GM21360 (cell line): Measurements from ENCODE around the gene PRKAG2.
A peak's percentile ranks its signal among the peaks of the same experiment; 100 is the strongest.

Source experiments
- ATAC-seq: cut with Tn5 transposase; IDR thresholded peaks from one replicate; pipeline ENCODE4 v1.9.1; 2021; ENCODE audit warnings: mild to moderate bottlenecking, moderate library complexity; ENCODE audit not compliant: unreplicated experiment

The PRKAG2 gene

GRCh38 chr7:151732834-151733592 is 143.9 kb downstream of the PRKAG2 start:
- ATAC-seq = no peak

GRCh38 chr7:151732292-151732691 is 144.6 kb downstream of the PRKAG2 start:
- ATAC-seq = no peak

DNA sequence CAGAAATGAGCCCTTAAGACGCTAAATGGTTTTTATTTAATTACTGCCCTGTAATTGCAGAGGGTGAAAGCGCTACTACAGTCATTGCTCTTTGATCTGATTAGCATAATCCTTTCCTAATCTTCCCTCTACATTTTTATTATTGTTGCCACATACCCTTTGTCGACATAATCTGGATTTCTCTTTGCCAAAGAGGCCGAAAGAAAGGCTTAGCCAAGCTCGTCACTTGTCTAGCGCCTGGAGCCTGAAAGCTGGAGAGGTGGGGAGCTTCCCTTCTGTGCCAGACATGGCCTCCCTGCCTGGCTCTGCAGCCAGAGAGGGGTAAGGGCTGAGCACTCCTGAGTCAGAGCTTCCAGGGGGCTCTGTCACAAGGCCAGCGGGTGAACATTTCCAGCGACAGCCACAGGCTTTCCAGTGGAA is 145.9 kb downstream of the PRKAG2 start:
- ATAC-seq = no peak

GRCh38 chr7:151730591-151730990 is 146.3 kb downstream of the PRKAG2 start:
- ATAC-seq = no peak

GRCh38 chr7:151729521-151729921 is 147.4 kb downstream of the PRKAG2 start:
- ATAC-seq = no peak

DNA sequence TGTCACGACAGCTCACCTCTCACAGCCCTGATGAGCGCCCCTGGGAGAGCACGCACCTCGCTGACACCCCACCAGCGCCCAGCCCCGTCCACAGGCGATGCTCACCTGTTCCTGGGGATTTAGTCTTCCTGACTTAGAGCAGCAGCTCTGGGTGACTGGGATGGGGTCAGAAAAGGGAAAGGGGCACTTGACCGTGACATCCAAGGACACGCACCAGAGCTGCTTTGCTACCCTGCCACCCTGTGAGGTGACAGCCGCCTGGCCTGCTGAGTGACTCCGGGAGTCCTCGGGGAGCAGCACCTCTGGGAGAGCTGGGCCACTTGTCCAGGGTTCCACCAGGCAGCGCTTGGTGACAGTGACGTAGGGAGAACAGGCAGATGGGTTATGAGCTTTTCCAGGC is 148.2 kb downstream of the PRKAG2 start:
- ATAC-seq = no peak

- ATAC-seq = no peak
Measured at GRCh38 chr7:151728286-151728660, 148.6 kb downstream of the PRKAG2 start.

DNA sequence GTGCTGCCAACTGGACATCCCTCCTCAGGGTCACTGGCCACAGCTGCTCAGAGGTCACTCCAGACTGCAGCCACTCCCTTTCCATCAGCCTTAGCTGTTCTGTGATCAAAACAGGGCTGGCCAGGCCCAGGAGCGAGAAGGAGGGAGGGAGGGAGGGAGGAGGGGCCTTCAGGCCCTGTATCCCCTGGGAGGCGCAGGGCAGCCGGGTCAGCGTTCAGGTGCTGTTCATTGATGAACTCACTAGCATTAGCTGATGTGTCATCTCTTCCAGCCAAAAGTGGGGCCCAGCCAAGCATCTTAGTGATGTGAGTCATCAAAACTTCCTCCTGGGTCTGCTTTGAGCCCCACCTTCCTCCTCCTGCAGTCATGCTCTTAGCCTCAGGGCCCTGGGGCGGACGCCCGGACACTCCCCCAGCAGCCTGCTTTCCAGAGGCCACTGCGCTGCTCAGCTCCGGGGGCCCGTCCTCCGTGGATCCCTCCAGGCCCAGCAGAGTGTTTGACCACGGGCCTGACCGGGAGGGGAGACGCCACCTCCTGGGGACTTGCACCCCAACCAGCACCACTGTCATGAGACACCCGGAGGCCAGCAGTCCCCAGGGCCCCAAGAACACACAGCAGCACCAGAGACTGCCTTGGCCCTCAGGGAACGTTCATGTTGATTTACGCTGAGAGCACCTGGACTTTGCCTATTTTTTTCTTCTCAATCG is 149.2 kb downstream of the PRKAG2 start:
- peak; percentile 78 for ATAC-seq

DNA sequence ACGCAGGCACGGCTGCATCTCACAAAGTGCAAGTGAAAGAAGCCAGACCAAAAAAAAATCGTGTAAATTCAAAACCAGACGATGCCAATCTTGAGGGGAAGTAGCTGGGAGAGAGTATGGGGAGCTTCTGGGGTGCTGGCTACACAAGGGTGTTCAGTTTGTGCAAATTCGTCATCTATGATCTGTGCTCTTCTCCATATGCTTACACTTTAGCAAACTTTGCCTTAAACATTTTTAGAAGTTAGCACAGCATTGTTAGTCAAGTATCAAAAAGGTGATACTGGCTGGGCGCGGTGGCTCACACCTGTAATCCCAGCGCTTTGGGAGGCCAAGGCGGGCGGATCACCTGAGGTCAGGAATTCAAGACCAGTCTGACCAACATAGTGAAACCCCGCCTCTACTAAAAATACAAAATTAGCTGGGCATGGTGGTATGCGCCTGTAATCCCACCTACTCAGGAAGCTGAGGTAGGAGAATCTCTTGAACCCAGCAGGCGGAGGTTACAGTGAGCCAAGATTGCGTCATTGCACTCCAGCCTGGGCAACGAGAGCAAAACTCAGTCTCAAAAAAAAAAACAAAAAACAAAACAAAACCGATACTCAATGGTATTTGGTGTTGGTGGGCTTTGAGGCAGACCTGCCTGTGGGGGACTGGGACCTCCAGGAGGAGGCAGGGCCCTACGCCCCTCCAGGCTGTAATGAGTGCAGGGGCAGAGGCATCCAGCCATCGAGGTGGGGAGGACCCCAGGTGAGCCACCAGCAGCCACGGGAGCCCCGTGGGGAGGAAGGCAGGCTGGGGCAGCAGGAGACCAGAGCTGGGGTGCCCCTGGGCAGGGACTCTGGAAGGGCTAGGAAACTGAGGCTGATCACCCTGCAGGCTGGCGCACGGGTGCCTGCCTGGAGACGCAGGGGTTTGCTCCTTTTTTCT is 150.0 kb downstream of the PRKAG2 start:
- ATAC-seq = no peak

- no peak for ATAC-seq
Measured at GRCh38 chr7:151725844-151726651, 150.9 kb downstream of the PRKAG2 start.

GRCh38 chr7:151724920-151725584 is 151.9 kb downstream of the PRKAG2 start:
- ATAC-seq = no peak

GRCh38 chr7:151724250-151724915 is 152.5 kb downstream of the PRKAG2 start:
- no peak for ATAC-seq

DNA sequence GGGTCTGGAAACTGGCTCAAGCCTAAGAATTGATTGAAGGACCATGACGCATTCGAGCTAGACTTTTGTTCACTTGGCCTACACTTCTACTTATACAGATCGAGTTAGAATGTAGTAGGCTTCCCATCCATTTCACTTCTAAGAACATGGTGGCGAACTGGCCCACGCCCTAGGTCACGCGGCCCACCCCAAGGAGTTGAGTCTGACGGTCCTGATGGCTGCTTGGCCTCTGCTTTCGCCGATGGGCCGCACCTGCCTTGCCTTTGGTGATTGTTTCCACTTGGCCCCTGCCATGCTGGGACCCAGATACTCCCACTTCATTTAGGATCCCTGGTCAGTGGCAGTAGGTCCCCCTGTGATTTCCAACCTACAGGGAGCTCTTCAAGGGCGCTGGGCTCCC is 153.6 kb downstream of the PRKAG2 start:
- no peak for ATAC-seq

DNA sequence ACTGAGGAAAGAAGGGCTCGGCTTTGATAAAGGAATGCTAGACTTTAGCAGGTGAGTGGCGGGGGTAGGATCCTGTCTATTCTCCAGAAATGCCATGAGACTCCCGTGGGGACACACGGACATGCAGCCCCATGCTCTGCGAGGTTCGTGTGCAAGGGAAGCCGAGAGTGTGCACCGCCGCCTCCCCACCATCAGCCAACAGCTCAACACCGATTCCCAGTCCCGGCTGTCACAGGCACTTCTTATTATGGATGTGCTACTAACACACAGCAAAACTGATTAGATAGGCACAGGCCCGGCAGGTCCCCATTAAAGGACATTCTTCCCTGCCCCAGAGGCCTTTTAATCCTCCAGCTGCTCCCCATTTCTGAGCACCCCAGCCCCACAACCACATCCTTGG is 154.4 kb downstream of the PRKAG2 start:
- ATAC-seq = no peak

DNA sequence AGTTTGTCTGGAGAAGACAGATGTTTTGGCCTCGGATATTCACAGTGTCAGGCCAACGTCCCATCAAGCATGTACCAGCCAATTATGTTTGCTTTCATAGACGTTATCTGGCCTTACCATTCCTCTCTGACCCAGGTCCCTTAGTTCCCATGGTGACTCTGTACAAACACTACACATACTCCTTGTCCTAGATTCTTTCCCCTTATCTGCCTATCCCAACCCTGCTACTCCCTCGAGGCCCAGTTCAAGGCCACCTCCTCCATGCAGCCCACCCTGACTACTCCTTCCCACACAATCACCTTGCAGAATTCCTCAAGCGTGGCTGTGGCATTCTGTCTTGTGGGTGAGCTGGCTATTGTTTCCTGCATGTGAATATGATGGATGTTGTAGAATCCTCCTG is 155.2 kb downstream of the PRKAG2 start:
- ATAC-seq = no peak

DNA sequence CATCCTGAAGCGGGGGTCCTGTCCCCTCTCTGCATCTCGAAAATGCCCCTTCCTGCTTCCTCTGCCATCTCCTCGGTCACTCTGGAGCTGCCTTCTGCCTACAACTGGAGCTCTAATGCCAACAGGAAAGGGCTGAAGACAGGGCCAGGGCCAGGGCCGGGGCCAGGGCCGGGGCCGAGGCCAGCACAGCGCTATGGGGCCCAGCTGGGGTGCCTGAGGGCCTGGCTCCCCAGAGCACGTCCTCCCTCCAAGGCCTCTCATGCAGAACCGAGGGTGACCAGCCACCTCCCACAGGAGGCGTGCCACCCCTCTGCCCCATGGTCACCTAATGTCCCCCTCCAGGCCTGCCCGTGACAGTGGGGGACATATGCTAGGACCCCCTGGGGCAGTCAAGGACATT is 155.7 kb downstream of the PRKAG2 start:
- ATAC-seq = no peak

- ATAC-seq = no peak
Measured at GRCh38 chr7:151720280-151720679, 156.6 kb downstream of the PRKAG2 start.

DNA sequence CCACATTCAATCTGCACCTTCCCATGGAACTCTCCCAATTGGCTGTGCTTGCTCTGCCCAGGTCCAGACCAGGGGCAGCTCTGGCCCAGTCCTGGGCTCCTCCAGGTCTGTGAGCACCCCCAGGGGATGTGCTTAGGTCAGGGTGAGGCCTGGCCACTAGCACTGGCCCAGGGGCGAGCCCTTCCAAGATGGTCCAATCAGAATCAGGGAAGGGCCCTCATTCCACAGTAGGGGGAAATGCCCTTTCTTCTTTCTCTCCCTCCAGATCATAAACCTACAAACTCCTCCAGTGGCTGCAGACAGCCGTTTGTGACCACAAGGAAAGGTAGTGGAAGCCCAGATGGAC is 157.0 kb downstream of the PRKAG2 start:
- no peak for ATAC-seq

- ATAC-seq = no peak
Measured at GRCh38 chr7:151719031-151719896, 157.7 kb downstream of the PRKAG2 start.
